Uterus (tissue), 4 donors: ENCODE data around the gene C3orf18. TPM values are rescaled to one million over a fixed set of nuclear protein-coding genes. Genes with fewer than 3 reads are reported as not detected.

Experiments
- DNase-seq, 2 donors: peaks; one replicate each; pipeline ENCODE4 v3.0.0-alpha.2; 2019 to 2020
- H3K27ac ChIP-seq, 2 donors: fragments of 200-600 bp; sonication (generic); 1 replicate in 1 of 2; 2 replicates in 1 of 2; pipeline ENCODE4 v1.5.1; 2016 to 2018
- H3K27me3 ChIP-seq, 2 donors: fragments of 200-600 bp; sonication (generic); one replicate each; pipeline ENCODE4 v1.5.1; 2018 to 2019; ENCODE audit warnings: control low read depth in 1 of 2
- H3K36me3 ChIP-seq, 2 donors: fragments of 200-600 bp; sonication (generic); one replicate each; pipeline ENCODE4 v1.5.1; 2019; ENCODE audit warnings: control low read depth in 1 of 2
- H3K4me1 ChIP-seq, 2 donors: fragments of 200-600 bp; sonication (generic); one replicate each; pipeline ENCODE4 v1.5.1; 2018 to 2019; ENCODE audit warnings: control low read depth in 1 of 2
- H3K4me3 ChIP-seq, 2 donors: fragments of 200-600 bp; sonication (generic); 1 replicate in 1 of 2; 2 replicates in 1 of 2; pipeline ENCODE4 v1.5.1; 2018 to 2019; ENCODE audit warnings: mild to moderate bottlenecking in 1 of 2
- H3K9me3 ChIP-seq, 2 donors: fragments of 200-600 bp; sonication (generic); one replicate each; pipeline ENCODE4 v1.5.1; 2019; ENCODE audit warnings: control low read depth in 1 of 2
- CTCF ChIP-seq, 4 experiments: fragments of 200-600 bp in 2 of 4; fragments of 450-650 bp in 2 of 4; sonication (generic) in 2 of 4; IDR thresholded peaks; one replicate each; pipeline ENCODE4 v1.5.1; 2016 to 2019; ENCODE audit warnings: antibody characterized with exemption in 4 of 4, mild to moderate bottlenecking in 2 of 4, moderate library complexity in 1 of 4
- POLR2A ChIP-seq, 2 donors: fragments of 450-650 bp; IDR thresholded peaks; one replicate each; pipeline ENCODE4 v1.6.1; 2016; ENCODE audit warnings: antibody characterized with exemption in 2 of 2, mild to moderate bottlenecking in 1 of 2, moderate library complexity in 1 of 2
- intact Hi-C: fragments of 100-400 bp; cut with DNase I; formaldehyde crosslinking; loops from one replicate; pipeline ENCODE4 v1.15.1; 2023; ENCODE audit warnings: low total_unique reads
- total RNA-seq, 4 donors: library from RNA; depleted of rRNA in 3 of 4; stranded (reverse); fragments of >200 nt in 3 of 4; gene quantifications; one replicate each; pipeline versions ENCODE4 v1.1.0 to v1.2.4, GENCODE V29; 2014 to 2023
- donor health status: DM: yes; HTN: yes; CAD: no.

C3orf18 gene
- total RNA-seq, 4 donors from 2014 or later, result 7.1 to 21.0 (median 20.7) TPM

- Histone ChIP-seq H3K36me3 (no peaks in the 10 kb centered on the region), H3K4me1 (peaks cover 29 to 38% of the 10 kb centered on the region in 2 donors), H3K9me3 (no peaks in the 10 kb centered on the region), H3K4me3 (no peak overlapping the region), H3K27me3 (no peaks in the 10 kb centered on the region), H3K27ac (peak overlapping the region; percentile 94 to 96)
- intact Hi-C loops, result no loop called here
- TF ChIP-seq CTCF (IDR thresholded peaks at IDR 0.05) (no peak), POLR2A (IDR thresholded peaks at IDR 0.05) (no peak)
- DNase-seq, result no peak
These were observed 35.9 kb upstream of the C3orf18 start for GRCh38 chr3:50603261-50604109.

- Histone ChIP-seq H3K9me3 (no peaks in the 10 kb centered on the region), H3K36me3 (no peaks in the 10 kb centered on the region), H3K4me3 (no peak overlapping the region), H3K27ac (peak overlapping the region; percentile 94 to 96), H3K27me3 (no peaks in the 10 kb centered on the region), H3K4me1 (peaks cover 29 to 38% of the 10 kb centered on the region in 2 donors)
- intact Hi-C loops, result no loop called here
- no peak for DNase-seq
- TF ChIP-seq POLR2A (IDR thresholded peaks at IDR 0.05), result no peak
- TF ChIP-seq CTCF (IDR thresholded peaks at IDR 0.05), result no peak
These were observed 35.1 kb upstream of the C3orf18 start for GRCh38 chr3:50602595-50603191.

GRCh38 chr3:50600841-50601591 lies 33.5 kb upstream of the C3orf18 start:
- intact Hi-C loops, result no loop called here
- Histone ChIP-seq H3K4me1 (peaks cover 29 to 37% of the 10 kb centered on the region in 2 donors), H3K36me3 (no peaks in the 10 kb centered on the region), H3K9me3 (no peaks in the 10 kb centered on the region), H3K4me3 (peak overlapping the region in 1 of 2 donors; percentile 5), H3K27me3 (no peaks in the 10 kb centered on the region), H3K27ac (peak overlapping the region; percentile 94 to 96)
- peak in 1 of 2 donors; percentile 39 for TF ChIP-seq POLR2A (IDR thresholded peaks at IDR 0.05)
- TF ChIP-seq CTCF (IDR thresholded peaks at IDR 0.05), result peak in 1 of 4 experiments; percentile 14
- peak; percentile 97 for DNase-seq

GRCh38 chr3:50600141-50600753 lies 32.7 kb upstream of the C3orf18 start:
- no peak for DNase-seq
- no peak overlapping the region for H3K4me3 ChIP-seq
- H3K27ac ChIP-seq, result peak overlapping the region; percentile 94 to 96
- peaks cover 29 to 32% of the 10 kb centered on the region in 2 donors for H3K4me1 ChIP-seq
- TF ChIP-seq POLR2A (IDR thresholded peaks at IDR 0.05) (no peak), CTCF (IDR thresholded peaks at IDR 0.05) (no peak)
- intact Hi-C loops, result no loop called here
- no peaks in the 10 kb centered on the region for H3K36me3 ChIP-seq
- no peaks in the 10 kb centered on the region for H3K9me3 ChIP-seq
- no peaks in the 10 kb centered on the region for H3K27me3 ChIP-seq
